DND-41 (cell line): ENCODE measurements around the gene KANSL3.

Experiments used
- ATAC-seq: fragments of 200-7000 bp; cut with Tn5 transposase; 3 replicates; pipeline ENCODE4 v1.9.1; 2021; ENCODE audit warnings: low read depth; ENCODE audit not compliant: insufficient read depth
- DNase-seq: peaks from one replicate; pipeline ENCODE4 v3.0.0-alpha.2; 2020
- H2AFZ ChIP-seq: 2 replicates; pipeline ENCODE4 v1.6.0; 2012; ENCODE audit warnings: low read depth, low read length
- H3K27ac ChIP-seq: 2 replicates; pipeline ENCODE4 v1.5.1; 2012; ENCODE audit warnings: low read length, inconsistent platforms
- H3K27me3 ChIP-seq: fragments of 200-600 bp; sonication (generic); 2 replicates; pipeline ENCODE4 v1.6.0; 2012; ENCODE audit warnings: low read length, mild to moderate bottlenecking, inconsistent platforms; ENCODE audit not compliant: insufficient read depth, poor library complexity
- H3K36me3 ChIP-seq: 2 replicates; pipeline ENCODE4 v1.5.1; 2012; ENCODE audit warnings: low read length, inconsistent platforms; ENCODE audit not compliant: insufficient read depth
- H3K4me1 ChIP-seq: 2 replicates; pipeline ENCODE4 v1.5.1; 2012; ENCODE audit warnings: mild to moderate bottlenecking, low read length; ENCODE audit not compliant: insufficient read depth
- H3K4me2 ChIP-seq: 2 replicates; pipeline ENCODE4 v1.6.0; 2012; ENCODE audit warnings: mild to moderate bottlenecking, moderate library complexity, low read length, inconsistent platforms; ENCODE audit not compliant: insufficient read depth
- H3K4me3 ChIP-seq, 2 experiments: fragments of 200-600 bp in 1 of 2; shearing (Covaris generic) in 1 of 2; 2 replicates each; pipeline ENCODE4 v1.5.1; 2012 to 2016; ENCODE audit warnings: inconsistent platforms in 2 of 2, low read length in 2 of 2, mild to moderate bottlenecking in 2 of 2, low read depth in 1 of 2, moderate library complexity in 1 of 2
- H3K79me2 ChIP-seq: 2 replicates; pipeline ENCODE4 v1.6.0; 2012; ENCODE audit warnings: low read length, inconsistent platforms; ENCODE audit not compliant: insufficient read depth
- H3K9ac ChIP-seq: 2 replicates; pipeline ENCODE4 v1.6.0; 2012; ENCODE audit warnings: low read depth, mild to moderate bottlenecking, inconsistent platforms, low read length, moderate library complexity
- H3K9me3 ChIP-seq: 2 replicates; pipeline ENCODE4 v1.5.1; 2012; ENCODE audit warnings: low read length, moderate library complexity, mild to moderate bottlenecking, inconsistent platforms; ENCODE audit not compliant: insufficient read depth, severe bottlenecking
- H4K20me1 ChIP-seq: 2 replicates; pipeline ENCODE4 v1.6.0; 2012; ENCODE audit warnings: low read length; ENCODE audit not compliant: insufficient read depth
- CTCF ChIP-seq: IDR thresholded peaks from 2 replicates; pipeline ENCODE4 v1.5.1; 2012; ENCODE audit warnings: borderline replicate concordance, low read length, moderate library complexity, mild to moderate bottlenecking; ENCODE audit not compliant: poor library complexity, severe bottlenecking; ENCODE audit errors: extremely low read depth
- EZH2 ChIP-seq: IDR thresholded peaks from 3 replicates; pipeline ENCODE4 v1.6.1; 2012; ENCODE audit warnings: borderline replicate concordance, low read depth, mild to moderate bottlenecking, moderate library complexity, low read length, inconsistent platforms; ENCODE audit not compliant: severe bottlenecking

Gene KANSL3

DNA sequence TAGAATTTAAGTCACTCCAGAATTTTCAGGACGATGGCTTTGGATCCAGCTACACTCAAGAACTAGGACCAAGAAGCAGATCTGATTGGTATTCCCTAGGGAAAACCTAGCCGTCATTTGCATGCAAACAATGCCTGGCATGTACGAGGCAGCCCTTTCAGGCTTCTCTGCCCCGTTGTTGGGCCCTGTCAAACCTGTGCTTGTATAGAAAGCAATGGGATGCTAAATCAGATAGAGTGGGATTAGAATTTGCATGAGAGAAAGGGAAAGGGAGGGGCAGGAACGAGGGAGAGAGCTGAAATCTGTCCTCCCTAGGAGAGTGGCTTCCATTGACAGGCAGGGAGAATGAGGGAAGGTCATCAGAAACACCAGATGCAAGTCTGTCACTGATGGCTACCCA lies 73.0 kb downstream of the KANSL3 start:
- no peaks in the 10 kb centered on the region for H3K4me1 ChIP-seq
- H3K36me3 ChIP-seq, result no peaks in the 10 kb centered on the region
- H3K27ac ChIP-seq, result no peak overlapping the region
- no peaks in the 10 kb centered on the region for H4K20me1 ChIP-seq
- no peak overlapping the region for H3K4me2 ChIP-seq
- H3K27me3 ChIP-seq, result no peaks in the 10 kb centered on the region
- DNase-seq (no peak), ATAC-seq (no peak)
- H3K4me3 ChIP-seq, result no peak overlapping the region
- no peak for TF ChIP-seq EZH2
- TF ChIP-seq CTCF, result no peak
- no peak overlapping the region for H3K9ac ChIP-seq
- no peaks in the 10 kb centered on the region for H3K79me2 ChIP-seq
- no peaks in the 10 kb centered on the region for H3K9me3 ChIP-seq
- no peak overlapping the region for H2AFZ ChIP-seq

- TF ChIP-seq EZH2 (no peak), CTCF (no peak)
- Histone ChIP-seq H3K9ac (no peak overlapping the region), H3K79me2 (no peaks in the 10 kb centered on the region), H3K9me3 (no peaks in the 10 kb centered on the region), H4K20me1 (no peaks in the 10 kb centered on the region), H3K4me3 (no peak overlapping the region), H3K36me3 (no peaks in the 10 kb centered on the region), H3K27ac (no peak overlapping the region), H3K4me1 (no peaks in the 10 kb centered on the region), H3K27me3 (no peaks in the 10 kb centered on the region), H3K4me2 (no peak overlapping the region), H2AFZ (no peak overlapping the region)
- no peak for ATAC-seq
- DNase-seq, result no peak
Measured at GRCh38 chr2:96564563-96564962, 73.5 kb downstream of the KANSL3 start.

DNA sequence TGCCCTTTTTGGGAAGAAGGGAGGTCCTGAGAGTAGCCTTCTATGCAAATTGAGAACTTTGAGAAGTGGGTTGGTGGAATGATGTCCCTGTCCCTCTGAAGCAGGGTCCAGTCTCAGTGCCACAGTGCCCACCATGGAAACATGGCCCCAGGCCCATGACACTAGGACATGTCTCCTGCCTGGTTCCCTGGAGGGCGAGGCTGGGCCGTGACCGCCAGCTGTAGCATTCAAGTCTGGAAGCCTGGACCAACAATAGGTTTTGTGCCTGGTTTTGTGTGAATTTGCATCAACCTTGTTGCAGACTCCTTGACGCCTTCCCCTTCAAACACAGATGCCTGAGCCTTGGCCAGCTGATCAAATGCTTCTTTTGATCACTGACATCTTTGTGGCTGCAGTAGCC lies 74.1 kb downstream of the KANSL3 start:
- ATAC-seq (no peak), DNase-seq (no peak)
- Histone ChIP-seq H2AFZ (no peak overlapping the region), H3K4me2 (no peak overlapping the region), H3K27ac (no peak overlapping the region), H3K27me3 (no peaks in the 10 kb centered on the region), H3K9ac (no peak overlapping the region), H3K4me3 (no peak overlapping the region), H3K4me1 (no peaks in the 10 kb centered on the region), H3K79me2 (no peaks in the 10 kb centered on the region), H3K9me3 (no peaks in the 10 kb centered on the region), H4K20me1 (no peaks in the 10 kb centered on the region), H3K36me3 (no peaks in the 10 kb centered on the region)
- TF ChIP-seq CTCF (no peak), EZH2 (no peak)

DNA sequence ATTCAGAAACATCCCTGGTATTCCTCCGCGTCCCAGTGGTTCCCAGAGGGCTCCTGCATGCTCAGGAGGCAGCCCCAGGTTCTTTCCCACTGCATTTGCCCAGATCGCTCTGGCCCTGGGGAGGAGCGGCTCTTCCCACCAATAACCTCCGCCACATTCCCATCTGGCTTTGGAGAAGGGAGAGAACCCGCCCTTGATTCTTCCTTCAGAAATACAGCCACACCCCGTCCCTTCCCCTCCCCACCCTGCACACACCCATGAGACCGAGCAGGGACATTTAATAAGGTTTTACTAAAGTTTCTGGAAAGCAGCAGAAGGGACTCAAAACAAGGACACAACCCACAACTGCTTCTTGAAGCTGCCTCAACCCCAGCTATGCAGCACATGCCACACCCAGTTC lies 79.6 kb downstream of the KANSL3 start:
- DNase-seq, result no peak
- Histone ChIP-seq H3K27me3 (no peaks in the 10 kb centered on the region), H3K9ac (no peak overlapping the region), H3K4me3 (no peak overlapping the region), H4K20me1 (peaks cover 10% of the 10 kb centered on the region), H3K79me2 (no peaks in the 10 kb centered on the region), H3K4me2 (no peak overlapping the region), H2AFZ (no peak overlapping the region), H3K9me3 (no peaks in the 10 kb centered on the region), H3K36me3 (no peaks in the 10 kb centered on the region), H3K27ac (no peak overlapping the region), H3K4me1 (peaks cover 12% of the 10 kb centered on the region)
- no peak for ATAC-seq
- no peak for TF ChIP-seq EZH2
